ENCODE results near the gene RPTOR.

DNA sequence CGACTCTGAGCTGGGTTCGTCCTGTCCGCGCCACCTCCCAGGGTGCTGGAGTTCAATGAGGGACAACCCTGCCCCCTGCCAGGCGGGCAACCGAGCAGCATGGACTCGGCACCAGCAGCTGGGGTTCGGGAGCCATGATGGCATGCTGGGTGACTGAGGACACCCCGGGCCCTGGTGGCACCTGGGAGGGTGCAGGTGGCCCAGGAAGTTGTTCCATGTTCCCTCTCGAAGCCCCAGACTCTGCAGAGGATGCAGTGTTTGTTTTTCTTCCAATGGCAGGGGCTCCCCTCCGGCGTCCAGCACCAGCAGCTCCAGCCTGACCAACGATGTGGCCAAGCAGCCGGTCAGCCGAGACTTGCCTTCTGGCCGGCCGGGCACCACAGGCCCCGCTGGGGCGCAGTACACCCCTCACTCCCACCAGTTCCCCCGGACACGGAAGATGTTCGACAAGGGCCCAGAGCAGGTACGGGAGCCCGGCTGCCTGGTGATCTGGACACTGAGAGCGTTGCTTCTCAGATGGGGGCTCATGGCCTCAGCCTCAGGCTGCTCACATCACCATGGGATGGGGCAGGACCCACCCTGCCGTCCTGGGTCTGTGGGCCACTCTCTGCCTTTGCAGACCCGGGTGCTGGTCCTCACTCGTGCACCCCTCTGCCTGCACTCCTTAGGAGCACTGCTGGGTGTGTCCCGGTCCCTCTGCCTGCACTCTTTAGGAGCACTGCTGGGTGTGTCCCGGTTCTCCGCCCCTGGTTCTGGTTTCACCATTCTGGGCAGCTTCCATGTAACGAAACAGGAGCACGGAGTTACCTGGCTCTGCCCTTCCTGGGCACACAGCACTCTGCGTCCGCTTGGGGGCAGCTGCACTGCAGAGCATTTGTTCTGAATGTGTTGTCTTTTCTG, 378.8 kb downstream of the RPTOR start:
- TF ChIP-seq, protein P1, sequence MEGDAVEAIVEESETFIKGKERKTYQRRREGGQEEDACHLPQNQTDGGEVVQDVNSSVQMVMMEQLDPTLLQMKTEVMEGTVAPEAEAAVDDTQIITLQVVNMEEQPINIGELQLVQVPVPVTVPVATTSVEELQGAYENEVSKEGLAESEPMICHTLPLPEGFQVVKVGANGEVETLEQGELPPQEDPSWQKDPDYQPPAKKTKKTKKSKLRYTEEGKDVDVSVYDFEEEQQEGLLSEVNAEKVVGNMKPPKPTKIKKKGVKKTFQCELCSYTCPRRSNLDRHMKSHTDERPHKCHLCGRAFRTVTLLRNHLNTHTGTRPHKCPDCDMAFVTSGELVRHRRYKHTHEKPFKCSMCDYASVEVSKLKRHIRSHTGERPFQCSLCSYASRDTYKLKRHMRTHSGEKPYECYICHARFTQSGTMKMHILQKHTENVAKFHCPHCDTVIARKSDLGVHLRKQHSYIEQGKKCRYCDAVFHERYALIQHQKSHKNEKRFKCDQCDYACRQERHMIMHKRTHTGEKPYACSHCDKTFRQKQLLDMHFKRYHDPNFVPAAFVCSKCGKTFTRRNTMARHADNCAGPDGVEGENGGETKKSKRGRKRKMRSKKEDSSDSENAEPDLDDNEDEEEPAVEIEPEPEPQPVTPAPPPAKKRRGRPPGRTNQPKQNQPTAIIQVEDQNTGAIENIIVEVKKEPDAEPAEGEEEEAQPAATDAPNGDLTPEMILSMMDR (IDR thresholded peaks at IDR 0.05) = no peak
- TF ChIP-seq POLR2A (IDR thresholded peaks at IDR 0.05) = no peak
